H1 (cell line): ENCODE measurements around the gene PAK6. TPM values are rescaled to one million over a fixed set of nuclear protein-coding genes. Genes with fewer than 3 reads are reported as not detected.

Experiments
- ASH2L ChIP-seq: fragments of 200-600, 300-600 bp; sonication (generic); IDR thresholded peaks from one replicate; pipeline ENCODE4 v1.7.1; 2017; ENCODE audit warnings: low read length
- BRCA1 ChIP-seq: IDR thresholded peaks from 2 replicates; pipeline ENCODE4 v1.6.1; 2012; ENCODE audit warnings: low read depth, low read length, improper control_type of control experiment
- NANOG ChIP-seq: IDR thresholded peaks from 2 replicates; pipeline ENCODE4 v1.6.1; 2011; ENCODE audit warnings: low read length, low read depth, mild to moderate bottlenecking, inconsistent platforms; ENCODE audit not compliant: insufficient read depth, poor library complexity, severe bottlenecking
- RXRA ChIP-seq: IDR thresholded peaks from 2 replicates; pipeline ENCODE4 v1.6.1; 2011; ENCODE audit warnings: low read depth, mild to moderate bottlenecking, low read length, moderate library complexity; ENCODE audit not compliant: insufficient read depth
- SIN3A ChIP-seq, 2 experiments: IDR thresholded peaks in 1 of 2; conservative IDR thresholded peaks in 1 of 2; 2 replicates each; pipeline ENCODE4 v1.6.1; 2011 to 2012; ENCODE audit warnings: low read length in 2 of 2, improper control_type of control experiment in 1 of 2, low read depth in 1 of 2, mild to moderate bottlenecking in 1 of 2
- SUZ12 ChIP-seq: fragments of 200-600 bp; sonication (generic); IDR thresholded peaks from 2 replicates; pipeline ENCODE4 v1.6.1; 2012; ENCODE audit warnings: mild to moderate bottlenecking, inconsistent platforms, low read length, moderate library complexity, mixed read lengths
- TCF12 ChIP-seq: IDR thresholded peaks from 2 replicates; pipeline ENCODE4 v1.6.1; 2011; ENCODE audit warnings: low read depth, mild to moderate bottlenecking, low read length
- polyA plus RNA-seq, 7 experiments: library from polyadenylated mRNA; depleted of rRNA in 3 of 7; stranded (reverse) in 5 of 7; unstranded in 2 of 7; fragments of >200 nt in 5 of 7; fragments of 200-250 nt in 2 of 7; gene quantifications; 1 replicate in 5 of 7; 2 replicates in 1 of 7; 4 replicates in 1 of 7; pipeline versions ENCODE4 v1.2.1 to v1.2.3, GENCODE V29; 2011 to 2013; ENCODE audit warnings: missing spikeins in 2 of 7, mixed read lengths in 2 of 7
- total RNA-seq: library from RNA; stranded (reverse); fragmentation: NEBNext Ultra II Directional; extraction: Animal tissue kit (Norgen Biotek cat#: 25700); gene quantifications from 2 replicates; pipeline ENCODE4 v1.2.1, GENCODE V29; 2021

PAK6 gene
- total and polyA plus RNA-seq, 2 of the 8 experiments (the other 6 are each of a cell fraction or from before 2014, with no cell fraction given), result 6.9 to 9.4 TPM

GRCh38 chr15:40255033-40255432 is 16.2 kb downstream of the PAK6 start (continued):
- TF ChIP-seq NANOG (no peak), SIN3A (conservative IDR thresholded peaks at IDR 0.05 in 1 of 2, IDR thresholded peaks at IDR 0.05 in 1 of 2; ENCODE audit: low read depth in 1 of 2, low read length in 2 of 2) (no peak), BRCA1 (no peak), SUZ12 (no peak), ASH2L (no peak), TCF12 (no peak), RXRA (no peak)
